GM12878 (cell line): ENCODE results near the gene EFCAB13. TPM values are rescaled to one million over a fixed set of nuclear protein-coding genes. Genes with fewer than 3 reads are reported as not detected.

ENCODE experiments used
- ATAC-seq: fragments of 200-7000 bp; cut with Tn5 transposase; 3 replicates; pipeline ENCODE4 v1.9.1; 2020; ENCODE audit warnings: mild to moderate bottlenecking, moderate library complexity
- Bru-seq: library from RNA; stranded (reverse); fragments of 400-500 nt; gene quantifications from one replicate; lab custom pipeline; 2021; lab: Mats Ljungman, UMichigan
- BruChase-seq, 2 experiments: library from RNA; stranded (reverse); fragments of 400-500 nt; gene quantifications; one replicate each; lab custom pipeline; 2021; lab: Mats Ljungman, UMichigan
- BruUV-seq: library from RNA; stranded (reverse); fragments of 400-500 nt; replicated peaks from 2 replicates; lab custom pipeline; 2021; lab: Mats Ljungman, UMichigan
- CTCF ChIA-PET: fragments of 300-600 bp; sonication (Branson Sonifier 250); formaldehyde crosslinking; extraction: SDS; loops from one replicate; lab custom pipeline; 2021; ENCODE audit warnings: inconsistent platforms; lab: Yijun Ruan, JAX
- POLR2A ChIA-PET: fragments of 350-600 bp; formaldehyde crosslinking; extraction: SDS; loops from one replicate; lab custom pipeline; 2021; ENCODE audit warnings: inconsistent platforms; lab: Charles Lee
- RAD21 ChIA-PET: fragments of 300-600 bp; sonication (Branson Sonifier 250); formaldehyde crosslinking; loops from one replicate; lab custom pipeline; 2023; ENCODE audit warnings: antibody characterized with exemption; ENCODE audit not compliant: unreplicated experiment; lab: Charles Lee
- SMC1A ChIA-PET: fragments of 300-600 bp; sonication (Branson Sonifier 250); formaldehyde crosslinking; loops from one replicate; lab custom pipeline; 2023; ENCODE audit not compliant: unreplicated experiment, uncharacterized antibody; lab: Charles Lee
- DNase-seq: peaks from one replicate; pipeline ENCODE4 v3.0.0-alpha.2; 2011; ENCODE audit warnings: low read depth, low spot score
- FAIRE-seq: peaks from 3 replicates; lab custom pipeline; 2011; peaks lifted over from hg19 to GRCh38; lab: Jason Lieb, UNC
- H2AFZ ChIP-seq: 2 replicates; pipeline ENCODE4 v1.6.0; 2011; ENCODE audit warnings: low read depth, low read length, control low read depth; ENCODE audit not compliant: control insufficient read depth
- H3K27ac ChIP-seq: 2 replicates; pipeline ENCODE4 v1.5.1; 2011; ENCODE audit warnings: control low read depth; ENCODE audit not compliant: control insufficient read depth, insufficient read depth
- H3K27me3 ChIP-seq, 2 experiments: replicated peaks in 1 of 2; 2 replicates each; pipeline versions ENCODE4 v1.6.0 to v1.6.1; 2011; ENCODE audit warnings: low read length in 1 of 2; ENCODE audit not compliant: control insufficient read depth in 2 of 2, insufficient read depth in 2 of 2
- H3K36me3 ChIP-seq, 2 experiments: 2 replicates each; pipeline ENCODE4 v1.5.1; 2011; ENCODE audit warnings: low read length in 1 of 2; ENCODE audit not compliant: control insufficient read depth in 2 of 2, insufficient read depth in 2 of 2
- H3K4me1 ChIP-seq: 2 replicates; pipeline ENCODE4 v1.6.1; 2011; ENCODE audit warnings: mild to moderate bottlenecking, low read length, moderate library complexity, mixed read lengths; ENCODE audit not compliant: control insufficient read depth, insufficient read depth
- H3K4me2 ChIP-seq: 2 replicates; pipeline ENCODE4 v1.6.0; 2011; ENCODE audit warnings: control low read depth; ENCODE audit not compliant: control insufficient read depth, insufficient read depth
- H3K4me3 ChIP-seq: fragments of 200-600 bp; sonication (generic); 2 replicates; pipeline ENCODE4 v1.5.1; 2016
- H3K79me2 ChIP-seq: 2 replicates; pipeline ENCODE4 v1.6.0; 2011; ENCODE audit warnings: low read length; ENCODE audit not compliant: control insufficient read depth, insufficient read depth
- H3K9ac ChIP-seq: 2 replicates; pipeline ENCODE4 v1.8.0; 2011; ENCODE audit warnings: low read length, control low read depth, mixed read lengths; ENCODE audit not compliant: control insufficient read depth, insufficient read depth
- H3K9me3 ChIP-seq: replicated peaks from 3 replicates; pipeline ENCODE4 v1.5.1; 2011; ENCODE audit warnings: mild to moderate bottlenecking, low read length; ENCODE audit not compliant: control insufficient read depth, insufficient read depth
- H4K20me1 ChIP-seq: 2 replicates; pipeline ENCODE4 v1.6.0; 2011; ENCODE audit not compliant: control insufficient read depth, insufficient read depth
- DPF2 ChIP-seq: fragments of 450-650 bp; IDR thresholded peaks from 2 replicates; pipeline ENCODE4 v1.6.1; 2017; ENCODE audit warnings: mild to moderate bottlenecking
- EGR1 ChIP-seq, 2 experiments: IDR thresholded peaks; 1 replicate in 1 of 2; 2 replicates in 1 of 2; pipeline ENCODE4 v1.6.1; 2011 to 2012; ENCODE audit warnings: low read depth in 2 of 2, low read length in 2 of 2, borderline replicate concordance in 1 of 2, mild to moderate bottlenecking in 1 of 2, moderate library complexity in 1 of 2
- IKZF2 ChIP-seq, 2 experiments: fragments of 450-650 bp; IDR thresholded peaks; 2 replicates each; pipeline ENCODE4 v1.6.1; 2017; ENCODE audit warnings: mild to moderate bottlenecking in 2 of 2, moderate library complexity in 2 of 2
- NFYA ChIP-seq: IDR thresholded peaks from 2 replicates; pipeline ENCODE4 v1.6.1; 2011; ENCODE audit warnings: low read depth, mild to moderate bottlenecking, low read length, improper control_type of control experiment, borderline replicate concordance
- RCOR1 ChIP-seq: conservative IDR thresholded peaks from 2 replicates; pipeline ENCODE4 v1.6.1; 2012; ENCODE audit warnings: low read depth, low read length, improper control_type of control experiment
- RUNX3 ChIP-seq: IDR thresholded peaks from 2 replicates; pipeline ENCODE4 v1.6.1; 2012; ENCODE audit warnings: low read length, inconsistent platforms
- whole genome bisulfite sequencing: methylation state at CpG from one replicate; pipeline ENCODE4 v1.1.6; 2016; ENCODE audit warnings: low lambda C conversion rate; ENCODE audit not compliant: insufficient replicate concordance, insufficient coverage; ENCODE audit errors: missing lambda C conversion rate; 5-methylcytosine and 5-hydroxymethylcytosine counted together
- in situ Hi-C: fragments of 300-500 bp; cut with MboI; formaldehyde crosslinking; loops from 9 replicates; pipeline ENCODE4 v1.14.3; 2018; ENCODE audit warnings: mixed read lengths
- intact Hi-C: fragments of 100-400 bp; cut with micrococcal nuclease; formaldehyde crosslinking; loops from one replicate; pipeline ENCODE4 v1.14.2; 2022; ENCODE audit not compliant: unreplicated experiment
- long read RNA-seq, 2 experiments: library from polyadenylated mRNA; unstranded; transcript quantifications; one replicate each; pipeline ENCODE4 v2.0.0, GENCODE V29; 2019 to 2020
- polyA minus RNA-seq, 3 experiments: library from RNA; depleted of rRNA, polyadenylated mRNA; stranded (reverse); fragments of >200 nt; gene quantifications; 2 replicates each; pipeline ENCODE4 v1.2.3, GENCODE V29; 2011
- polyA plus RNA-seq, 11 experiments: library from polyadenylated mRNA; depleted of rRNA in 4 of 11; unstranded in 6 of 11; stranded (reverse) in 5 of 11; fragments of >200 nt; fragmentation: Nextera tagmentation in 4 of 11; fragmentation: Illumina TruSeq in 1 of 11; extraction: Ambion mirVana in 4 of 11; extraction: Trizol in 1 of 11; gene quantifications; 1 replicate in 1 of 11; 2 replicates in 10 of 11; pipeline versions ENCODE4 v1.2.1 to v1.2.3, GENCODE V29; 2011 to 2016; ENCODE audit warnings: inconsistent platforms in 2 of 11, missing spikeins in 2 of 11, low read depth in 1 of 11
- total RNA-seq, 4 experiments: library from RNA; depleted of rRNA in 3 of 4; stranded (reverse); fragments of >200 nt in 3 of 4; fragmentation: Illumina TruSeq in 1 of 4; extraction: Trizol in 1 of 4; gene quantifications; 2 replicates each; pipeline versions ENCODE4 v1.2.1 to v1.2.3, GENCODE V29; 2013 to 2021
- TF ChIP-seq, protein P1 (sequence below): IDR thresholded peaks from 2 replicates; pipeline ENCODE4 v1.6.1; 2011; ENCODE audit warnings: borderline replicate concordance, low read depth, mild to moderate bottlenecking, moderate library complexity, mixed read lengths, low read length; ENCODE audit not compliant: insufficient read depth; ENCODE audit errors: extremely low read length
- TF ChIP-seq, protein P2 (sequence below): IDR thresholded peaks from 2 replicates; pipeline ENCODE4 v1.6.1; 2011; ENCODE audit warnings: low read depth, mild to moderate bottlenecking, low read length, moderate library complexity, borderline replicate concordance; ENCODE audit errors: extremely low read depth
- TF ChIP-seq, protein P3 (sequence below): fragments of 450-650 bp; conservative IDR thresholded peaks from 2 replicates; pipeline ENCODE4 v1.6.1; 2017; ENCODE audit warnings: mild to moderate bottlenecking, moderate library complexity

The EFCAB13 gene, protein sequence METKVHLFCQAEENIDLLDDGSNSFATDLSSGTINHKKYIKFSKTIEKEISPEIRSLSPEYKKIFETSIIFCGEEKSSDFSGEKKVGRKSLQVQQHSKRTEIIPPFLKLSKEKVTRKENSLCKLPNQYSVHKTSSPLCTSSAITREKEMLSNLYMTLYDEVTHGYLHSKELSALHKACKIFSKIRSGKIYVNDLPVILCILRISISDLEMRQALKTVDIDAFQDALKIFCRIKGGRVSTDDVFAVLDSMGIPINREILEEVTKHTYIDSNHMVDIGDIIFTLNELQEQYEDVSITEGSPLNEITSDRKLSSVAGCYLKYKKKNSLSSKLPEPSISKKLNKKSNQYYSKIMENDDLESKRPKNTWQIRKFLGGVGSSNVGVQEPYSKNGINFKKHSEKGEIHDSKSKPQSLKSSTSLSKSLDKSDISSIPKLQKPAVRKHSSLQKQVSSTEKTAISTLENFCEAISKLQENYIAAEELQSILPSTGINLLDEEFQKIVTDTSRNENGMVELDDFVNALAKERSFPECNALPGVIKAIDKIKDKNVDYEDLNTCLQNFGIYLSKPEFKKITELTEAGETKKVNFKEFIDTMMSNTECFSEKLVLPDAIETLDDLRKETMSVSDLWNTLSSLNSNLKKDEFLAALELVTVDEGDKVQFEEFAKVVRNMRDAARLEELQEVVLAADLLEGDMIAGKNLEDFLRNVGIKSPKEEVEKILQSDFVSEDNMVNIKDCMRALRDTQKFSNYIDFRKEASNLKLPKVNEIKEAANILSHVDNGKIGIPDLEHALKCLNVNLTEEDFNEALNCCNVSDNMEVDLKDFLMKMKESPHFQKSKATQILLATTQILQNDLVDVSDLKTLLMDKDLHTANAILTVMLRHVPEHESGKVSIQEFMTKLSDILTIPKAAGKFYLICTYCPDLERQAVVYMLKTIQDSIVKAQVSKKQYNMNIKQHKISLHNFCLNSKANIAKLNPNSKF
- 56.3 and 63.3 TPM in 2 replicates for total RNA-seq (2013; cell fraction: nucleolus; rRNA removed)
- total RNA-seq (2014; rRNA removed) (4.5 and 8.3 TPM in 2 replicates), total RNA-seq (2014; rRNA removed; fragmentation: Illumina TruSeq; extraction: Trizol) (7.3 and 8.7 TPM in 2 replicates), total RNA-seq (2021) (6.6 and 6.8 TPM in 2 replicates), polyA plus RNA-seq (2011; rRNA removed) (2.3 and 4.2 TPM in 2 replicates), polyA plus RNA-seq (2014; fragmentation: Illumina TruSeq; extraction: Trizol) (4.3 and 5.5 TPM in 2 replicates), polyA plus RNA-seq (2014; fragmentation: Nextera tagmentation; extraction: Ambion mirVana) (1 to 10 TPM in 1 of 2 experiments, under 1 TPM in 1; 0.90 to 1.9 TPM), polyA plus RNA-seq (2014; rRNA removed) (2.7 and 5.6 TPM in 2 replicates), polyA plus RNA-seq (2016; fragmentation: Nextera tagmentation; extraction: Ambion mirVana) (1 to 10 TPM; 5.7 to 7.8 TPM), polyA minus RNA-seq (2011; rRNA and poly(A)+ RNA removed) (2.0 and 5.6 TPM in 2 replicates), Bru-seq, nascent RNA (percentile 61 among the genes with signal in this experiment), BruChase-seq, experiment 1, labeled RNA remaining after a 6-hour chase (percentile 71 among the genes with signal in this experiment), BruChase-seq, experiment 2, labeled RNA remaining after a 2-hour chase (percentile 70 among the genes with signal in this experiment)
- polyA plus RNA-seq (2011; ENCODE audit: low read depth) = 1.1 TPM
- polyA plus RNA-seq (2011; cell fraction: cytosol; rRNA removed) = 0.45 and 0.52 TPM in 2 replicates
- 3.0 and 3.8 TPM in 2 replicates for polyA plus RNA-seq (2011; cell fraction: nucleus; rRNA removed)
- 3.3 and 3.7 TPM in 2 replicates for polyA plus RNA-seq (2012)
- 0.40 and 0.94 TPM in 2 replicates for polyA minus RNA-seq (2011; cell fraction: cytosol; rRNA and poly(A)+ RNA removed)
- 4.1 and 6.8 TPM in 2 replicates for polyA minus RNA-seq (2011; cell fraction: nucleus; rRNA and poly(A)+ RNA removed)
- long read RNA-seq, experiment 1, partial matches to known transcripts = 0 of 1 reads
- long read RNA-seq, experiment 1, other reads (novel, unspliced or antisense) = 1 of 1 reads
- long read RNA-seq, experiment 2, partial matches to known transcripts = 3 of 9 reads
- long read RNA-seq, experiment 2, other reads (novel, unspliced or antisense) = 6 of 9 reads

DNA sequence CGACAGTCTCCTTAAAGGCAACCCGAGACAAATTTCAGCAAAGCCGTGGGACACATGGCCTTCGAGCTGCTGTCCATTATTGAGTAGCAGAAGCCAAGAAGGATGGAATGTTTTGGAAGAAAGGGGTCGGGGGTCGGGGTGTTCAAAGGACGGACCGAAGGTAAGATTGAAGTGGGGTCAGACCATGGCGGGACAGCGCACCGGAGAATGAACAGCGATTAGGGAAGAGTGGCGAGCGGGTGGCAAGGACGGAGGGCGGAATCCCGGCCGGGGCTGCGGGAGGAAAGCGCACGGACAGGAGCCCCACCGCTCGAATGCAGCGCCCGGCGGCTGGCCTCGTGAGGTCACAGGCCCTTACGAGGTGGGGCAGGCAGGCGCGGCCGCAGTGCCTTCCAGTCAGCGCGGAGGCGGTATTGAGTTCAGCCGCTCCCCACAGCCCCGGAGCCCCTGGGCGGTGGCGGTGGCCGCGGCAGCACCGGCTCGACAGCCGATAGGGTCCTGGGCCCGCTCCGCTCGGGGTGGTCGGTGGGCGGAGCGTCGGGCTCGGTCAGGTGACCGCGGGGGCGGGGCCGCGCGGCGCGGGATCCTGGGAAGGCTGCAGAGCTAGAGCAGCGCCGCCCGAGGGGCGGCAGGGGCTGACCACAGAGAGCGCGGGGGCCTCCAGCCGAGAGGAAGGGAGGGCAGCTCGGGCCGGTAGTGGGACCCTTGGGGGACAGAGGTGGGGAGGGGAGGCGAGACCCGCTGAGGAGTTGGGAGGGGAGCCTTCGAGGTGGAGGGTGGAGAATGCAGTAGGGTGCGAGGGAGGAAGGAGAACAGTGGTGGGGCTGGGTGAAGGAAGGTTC is at the start of gene EFCAB13:
Gene EFCAB13, plus strand, starts transcription at position 574 of the 842 bp plus-strand sequence. CDS start 4,399 bp downstream, outside the sequence.
- Histone ChIP-seq H3K4me1 (peaks cover 10% of the 10 kb centered on the region; the same call in 1 of the 2 replicates), H3K27me3 (no peaks in the 10 kb centered on the region), H4K20me1 (no peaks in the 10 kb centered on the region), H3K27ac (peak within 1 kb of the TSS; percentile 91), H3K9ac (peak within 1 kb of the TSS; percentile 86), H3K9me3 (peaks cover 1% of the 10 kb centered on the region; the same call in 2 of the 3 replicates), H3K36me3 (no peaks in the 10 kb centered on the region), H3K4me3 (peak within 1 kb of the TSS; percentile 76), H3K4me2 (peak within 1 kb of the TSS; percentile 100), H3K79me2 (no peaks in the 10 kb centered on the region), H2AFZ (peak within 1 kb of the TSS; percentile 97)
- DNase-seq (peak; percentile 54), ATAC-seq (peak; percentile 95), FAIRE-seq (no peak)
- BruUV-seq = no TSS peak
- ChIA-PET RAD21 (interaction anchor here (1.0 to 1.5 kb wide), 6 partner anchors 8 to 293 kb away, joined by 3 to 15 read pairs (median 4); no protein-coding TSS in a partner anchor), SMC1A (interaction anchor here (0.9 to 2.4 kb wide), 11 partner anchors 8 to 292 kb away, joined by 3 to 10 read pairs (median 5); partner anchors contain the start of gene CDC27), POLR2A (interaction anchor here (0.6 to 1.4 kb wide), 11 partner anchors 36 to 325 kb away, joined by 3 to 4 read pairs (median 3); partner anchors contain the start of gene CDC27), CTCF (interaction anchor here (0.7 to 5.0 kb wide), 9 partner anchors 8 to 293 kb away, joined by 3 to 32 read pairs (median 4); no protein-coding TSS in a partner anchor)
- intact Hi-C loops = no loop called here
- in situ Hi-C loops = loop anchor here (10.0 kb wide), 1 partner anchor 291 kb away; no protein-coding TSS in a partner anchor
- WGBS = under 1% methylated on average over 68 of the region's 72 CpGs
- TF ChIP-seq, protein P1, sequence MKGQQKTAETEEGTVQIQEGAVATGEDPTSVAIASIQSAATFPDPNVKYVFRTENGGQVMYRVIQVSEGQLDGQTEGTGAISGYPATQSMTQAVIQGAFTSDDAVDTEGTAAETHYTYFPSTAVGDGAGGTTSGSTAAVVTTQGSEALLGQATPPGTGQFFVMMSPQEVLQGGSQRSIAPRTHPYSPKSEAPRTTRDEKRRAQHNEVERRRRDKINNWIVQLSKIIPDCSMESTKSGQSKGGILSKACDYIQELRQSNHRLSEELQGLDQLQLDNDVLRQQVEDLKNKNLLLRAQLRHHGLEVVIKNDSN = peak; percentile 91
- TF ChIP-seq DPF2 (peak; percentile 69), RCOR1 (0 out of 2 replicates have a peak, but pooled peaks have one; percentile 38), RUNX3 (peak; percentile 73), NFYA (no peak), EGR1 (IDR thresholded peaks at IDR 0.05; ENCODE audit: borderline replicate concordance in 1 of 2, low read depth in 2 of 2, low read length in 2 of 2) (peak in 1 of 2 experiments; percentile 89; a peak in 2 of 3 replicates), IKZF2 (IDR thresholded peaks at IDR 0.05) (peak in 1 of 2 experiments; percentile 11; a peak in 2 of 4 replicates)
- TF ChIP-seq, protein P2, sequence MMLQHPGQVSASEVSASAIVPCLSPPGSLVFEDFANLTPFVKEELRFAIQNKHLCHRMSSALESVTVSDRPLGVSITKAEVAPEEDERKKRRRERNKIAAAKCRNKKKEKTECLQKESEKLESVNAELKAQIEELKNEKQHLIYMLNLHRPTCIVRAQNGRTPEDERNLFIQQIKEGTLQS = peak; percentile 38; the same call in 1 of the 2 replicates
- TF ChIP-seq, protein P3, sequence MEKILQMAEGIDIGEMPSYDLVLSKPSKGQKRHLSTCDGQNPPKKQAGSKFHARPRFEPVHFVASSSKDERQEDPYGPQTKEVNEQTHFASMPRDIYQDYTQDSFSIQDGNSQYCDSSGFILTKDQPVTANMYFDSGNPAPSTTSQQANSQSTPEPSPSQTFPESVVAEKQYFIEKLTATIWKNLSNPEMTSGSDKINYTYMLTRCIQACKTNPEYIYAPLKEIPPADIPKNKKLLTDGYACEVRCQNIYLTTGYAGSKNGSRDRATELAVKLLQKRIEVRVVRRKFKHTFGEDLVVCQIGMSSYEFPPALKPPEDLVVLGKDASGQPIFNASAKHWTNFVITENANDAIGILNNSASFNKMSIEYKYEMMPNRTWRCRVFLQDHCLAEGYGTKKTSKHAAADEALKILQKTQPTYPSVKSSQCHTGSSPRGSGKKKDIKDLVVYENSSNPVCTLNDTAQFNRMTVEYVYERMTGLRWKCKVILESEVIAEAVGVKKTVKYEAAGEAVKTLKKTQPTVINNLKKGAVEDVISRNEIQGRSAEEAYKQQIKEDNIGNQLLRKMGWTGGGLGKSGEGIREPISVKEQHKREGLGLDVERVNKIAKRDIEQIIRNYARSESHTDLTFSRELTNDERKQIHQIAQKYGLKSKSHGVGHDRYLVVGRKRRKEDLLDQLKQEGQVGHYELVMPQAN = peak; percentile 71
